Chondrocyte (in vitro differentiated cells): ENCODE data around the gene SYCE3. TPM values are rescaled to one million over a fixed set of nuclear protein-coding genes. Genes with fewer than 3 reads are reported as not detected.
A peak's percentile ranks its signal among the peaks of the same experiment; 100 is the strongest.

Experiments
- DNase-seq: peaks from one replicate; pipeline ENCODE4 v3.0.0; 2021; ENCODE audit warnings: mixed read lengths, low spot score
- H3K27ac Mint-ChIP-seq: one replicate; pipeline ENCODE4 v1.8.0; 2021; ENCODE audit warnings: mild to moderate bottlenecking, moderate library complexity, mixed read lengths; ENCODE audit not compliant: unreplicated experiment
- H3K27me3 Mint-ChIP-seq: 2 replicates; pipeline ENCODE4 v1.8.0; 2021; ENCODE audit warnings: low read depth, mixed read lengths
- H3K36me3 Mint-ChIP-seq: 2 replicates; pipeline ENCODE4 v1.8.0; 2021; ENCODE audit warnings: low read depth, mixed read lengths
- H3K4me1 Mint-ChIP-seq: 2 replicates; pipeline ENCODE4 v1.8.0; 2021; ENCODE audit warnings: low read depth, mild to moderate bottlenecking, mixed read lengths
- H3K4me3 Mint-ChIP-seq: one replicate; pipeline ENCODE4 v1.8.0; 2021; ENCODE audit warnings: mild to moderate bottlenecking, moderate library complexity, mixed read lengths; ENCODE audit not compliant: unreplicated experiment
- H3K9me3 Mint-ChIP-seq: 2 replicates; pipeline ENCODE4 v1.8.0; 2021; ENCODE audit warnings: low read depth, mixed read lengths
- CTCF ChIP-seq: fragments of 200-600 bp; sonication (generic); IDR thresholded peaks from 2 replicates; pipeline ENCODE4 v1.5.0; 2021; ENCODE audit warnings: antibody characterized with exemption, mild to moderate bottlenecking, moderate library complexity
- total RNA-seq: library from RNA; stranded (reverse); gene quantifications from 3 replicates; pipeline ENCODE4 v1.2.1, GENCODE V29; 2021

The SYCE3 gene
- total RNA-seq, 1 donor from 2014 or later = not detected

DNA sequence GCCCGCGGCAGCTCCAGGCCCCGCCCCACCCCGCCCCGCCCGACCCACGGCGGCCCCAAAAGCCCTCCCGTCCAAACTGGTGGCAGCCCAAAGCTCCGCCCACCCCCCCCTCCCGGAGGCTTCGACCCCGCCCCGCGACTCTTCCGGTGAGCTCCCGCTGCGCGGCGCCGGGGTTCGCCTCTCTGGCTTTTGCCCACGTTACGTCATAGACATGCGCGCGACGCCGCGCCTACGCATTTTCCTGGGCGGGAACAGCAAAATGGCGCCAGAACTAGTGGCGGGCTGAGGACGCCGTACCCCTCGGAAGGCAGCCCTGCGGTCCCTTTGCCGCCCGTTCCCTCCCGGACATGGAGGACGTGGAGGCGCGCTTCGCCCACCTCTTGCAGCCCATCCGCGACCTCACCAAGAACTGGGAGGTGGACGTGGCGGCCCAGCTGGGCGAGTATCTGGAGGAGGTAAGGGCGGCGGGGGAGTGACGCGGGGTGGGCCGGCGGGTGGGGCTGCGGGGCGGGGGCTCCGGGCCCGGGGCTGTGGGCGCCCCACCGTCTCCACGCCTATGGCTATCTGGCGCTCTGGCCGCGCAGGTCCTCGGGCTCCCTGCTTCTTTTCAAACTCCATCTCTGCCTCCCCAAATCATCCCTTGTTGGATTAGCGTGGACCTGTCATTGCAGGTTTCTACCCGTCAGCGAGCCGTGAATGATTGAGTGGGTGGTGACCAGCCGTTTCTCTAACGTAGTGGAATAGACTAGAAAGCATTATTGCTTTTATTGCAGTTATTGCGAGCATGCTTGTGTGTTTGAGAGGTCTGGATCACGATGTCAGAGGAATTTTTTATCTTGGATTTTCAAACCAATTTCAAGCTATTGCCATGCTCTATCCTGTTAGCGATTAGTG is 54.5 kb downstream of the SYCE3 start, which contains the start of gene NCAPH2:
TSS of gene NCAPH2 (plus strand) at position 234 of the 894 bp plus-strand sequence. CDS start at position 348, 114 bp downstream.
- peak within 1 kb of the TSS; percentile 93 for H3K4me3 Mint-ChIP-seq
- no peak for TF ChIP-seq CTCF
- peak within 1 kb of the TSS; percentile 95 for H3K27ac Mint-ChIP-seq
- no peaks in the 10 kb centered on the region for H3K27me3 Mint-ChIP-seq
- H3K36me3 Mint-ChIP-seq = peaks cover 1% of the 10 kb centered on the region
- H3K9me3 Mint-ChIP-seq = no peaks in the 10 kb centered on the region
- DNase-seq = peak; percentile 98
- peaks cover 13% of the 10 kb centered on the region for H3K4me1 Mint-ChIP-seq

GRCh38 chr22:50507421-50507990 is 55.2 kb downstream of the SYCE3 start, which contains the start of gene LMF2:
Gene LMF2 (minus strand): TSS chr22:50507702. CDS start chr22:50507675, 27 bp downstream.
- no peaks in the 10 kb centered on the region for H3K27me3 Mint-ChIP-seq
- peak; percentile 8 for TF ChIP-seq CTCF
- peak within 1 kb of the TSS; percentile 95 for H3K27ac Mint-ChIP-seq
- no peaks in the 10 kb centered on the region for H3K9me3 Mint-ChIP-seq
- H3K36me3 Mint-ChIP-seq = peaks cover 1% of the 10 kb centered on the region
- DNase-seq = peak; percentile 93
- H3K4me3 Mint-ChIP-seq = peak within 1 kb of the TSS; percentile 93
- peaks cover 13% of the 10 kb centered on the region for H3K4me1 Mint-ChIP-seq

- no peak for TF ChIP-seq CTCF
- peak overlapping the region; percentile 89 for H3K27ac Mint-ChIP-seq
- H3K9me3 Mint-ChIP-seq = no peaks in the 10 kb centered on the region
- peaks cover 13% of the 10 kb centered on the region for H3K4me1 Mint-ChIP-seq
- DNase-seq = no peak
- H3K36me3 Mint-ChIP-seq = peaks cover 2% of the 10 kb centered on the region
- H3K27me3 Mint-ChIP-seq = no peaks in the 10 kb centered on the region
- peak overlapping the region; percentile 93 for H3K4me3 Mint-ChIP-seq
Observed at GRCh38 chr22:50506611-50507420, 55.9 kb downstream of the SYCE3 start.

DNA sequence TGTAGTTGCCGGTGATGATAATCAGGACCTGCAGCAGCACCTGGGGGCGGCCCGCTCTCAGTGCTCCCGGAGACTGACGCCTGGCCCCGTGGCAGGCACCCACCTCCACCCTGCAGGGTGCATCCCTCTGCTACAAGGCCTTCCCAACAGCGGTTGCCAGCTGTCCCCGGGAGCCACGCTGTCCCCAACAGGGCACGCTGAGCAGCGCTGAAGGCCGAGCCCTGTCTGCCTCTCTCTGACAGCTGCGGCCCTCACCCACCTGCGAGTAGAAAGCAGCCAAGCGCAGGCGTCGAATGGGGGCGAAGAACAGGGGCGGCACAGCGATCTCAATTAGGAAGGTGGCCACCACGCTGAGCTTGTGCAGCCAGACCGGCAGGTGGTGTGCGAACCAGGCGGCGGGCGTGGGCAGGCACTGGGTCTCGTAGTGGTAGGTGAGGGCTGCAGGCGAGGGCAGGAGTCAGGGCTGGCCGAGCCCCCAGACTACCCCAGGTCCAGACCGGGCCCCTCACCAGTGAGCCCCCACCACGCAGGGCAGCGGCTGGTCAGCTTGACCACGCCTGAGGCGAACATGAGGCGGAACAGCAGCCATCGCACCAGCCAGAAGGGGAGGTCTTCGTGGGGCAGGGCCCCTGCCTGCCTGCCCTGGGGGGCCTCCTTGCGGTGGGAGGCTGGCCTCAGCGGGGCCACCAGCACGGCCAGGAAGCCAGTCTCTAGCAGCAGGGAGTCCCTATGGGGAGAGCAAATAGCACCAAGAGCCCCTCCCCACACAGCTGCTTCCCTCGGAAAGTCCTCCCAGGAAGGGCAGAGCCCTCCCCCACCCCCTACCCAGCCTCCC is 56.7 kb downstream of the SYCE3 start:
- Mint-ChIP-seq H3K36me3 (peaks cover 2% of the 10 kb centered on the region), H3K9me3 (no peaks in the 10 kb centered on the region), H3K4me3 (peak overlapping the region; percentile 93), H3K4me1 (peaks cover 13% of the 10 kb centered on the region), H3K27ac (no peak overlapping the region), H3K27me3 (no peaks in the 10 kb centered on the region)
- TF ChIP-seq CTCF = no peak
- peak; percentile 91 for DNase-seq
